RWPE2 (cell line): Measurements from ENCODE around the gene NFATC2IP.

Source experiments
- ATAC-seq: fragments of 200-7000 bp; cut with Tn5 transposase; 3 replicates; pipeline ENCODE4 v1.9.1; 2021; ENCODE audit warnings: low read depth
- DNase-seq: peaks from one replicate; pipeline ENCODE4 v3.0.0-alpha.2; 2020; ENCODE audit warnings: low spot score
- H3K27ac ChIP-seq: fragments of 450-650 bp; 2 replicates; pipeline ENCODE4 v1.5.1; 2017; ENCODE audit warnings: mild to moderate bottlenecking; ENCODE audit not compliant: poor library complexity, severe bottlenecking
- H3K27me3 ChIP-seq: fragments of 250-450 bp; sonication (Bioruptor Pico); 2 replicates; pipeline ENCODE4 v1.5.1; 2021; ENCODE audit warnings: mild to moderate bottlenecking, moderate library complexity; ENCODE audit not compliant: insufficient read depth, poor library complexity, severe bottlenecking
- H3K36me3 ChIP-seq: fragments of 250-450 bp; sonication (Bioruptor Pico); 2 replicates; pipeline ENCODE4 v1.5.1; 2020; ENCODE audit warnings: low read depth, mild to moderate bottlenecking, moderate library complexity
- H3K4me1 ChIP-seq: fragments of 250-450 bp; sonication (Bioruptor Pico); 2 replicates; pipeline ENCODE4 v1.5.1; 2021; ENCODE audit warnings: mild to moderate bottlenecking, moderate library complexity; ENCODE audit not compliant: insufficient read depth, poor library complexity, severe bottlenecking
- H3K4me3 ChIP-seq: fragments of 250-450 bp; sonication (Bioruptor Pico); 2 replicates; pipeline ENCODE4 v1.5.1; 2021; ENCODE audit warnings: mild to moderate bottlenecking, moderate library complexity; ENCODE audit not compliant: severe bottlenecking
- H3K9me3 ChIP-seq: fragments of 250-450 bp; sonication (Bioruptor Pico); 2 replicates; pipeline ENCODE4 v1.5.1; 2021; ENCODE audit warnings: mild to moderate bottlenecking, moderate library complexity; ENCODE audit not compliant: severe bottlenecking
- CTCF ChIP-seq: fragments of 450-650 bp; IDR thresholded peaks from one replicate; pipeline ENCODE4 v1.5.1; 2017; ENCODE audit warnings: mild to moderate bottlenecking, moderate library complexity; ENCODE audit not compliant: poor library complexity, severe bottlenecking

NFATC2IP gene

DNA sequence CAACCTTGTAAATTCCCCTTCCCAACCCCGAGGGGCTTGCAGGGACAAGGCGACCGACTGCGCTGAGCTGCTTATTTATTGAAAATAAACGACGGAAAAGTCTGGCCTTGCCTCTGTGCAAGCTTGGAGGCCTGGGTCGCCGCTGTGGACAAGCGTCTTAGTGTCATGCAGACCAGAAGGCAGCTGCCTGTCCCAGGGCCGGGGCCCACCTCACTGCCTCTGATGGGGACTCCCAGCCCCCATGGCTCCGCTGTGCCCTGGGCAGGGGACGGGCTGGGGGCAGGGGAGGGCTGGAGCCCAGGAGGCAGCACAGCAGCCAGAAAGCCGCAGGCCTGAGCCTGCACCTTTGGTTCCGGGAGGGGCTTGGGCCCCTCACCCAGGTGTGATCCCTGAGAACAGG lies 46.4 kb upstream of the NFATC2IP start:
- ATAC-seq (no peak), DNase-seq (no peak)
- Histone ChIP-seq H3K9me3 (no peaks in the 10 kb centered on the region), H3K27ac (no peak overlapping the region), H3K27me3 (no peaks in the 10 kb centered on the region), H3K4me3 (no peak overlapping the region), H3K4me1 (no peaks in the 10 kb centered on the region), H3K36me3 (peaks cover 6% of the 10 kb centered on the region; the same call in 1 of the 2 replicates)
- no peak for TF ChIP-seq CTCF

- no peak for TF ChIP-seq CTCF
- no peaks in the 10 kb centered on the region for H3K27me3 ChIP-seq
- H3K4me3 ChIP-seq: no peak overlapping the region
- no peak for DNase-seq
- no peak for ATAC-seq
- no peaks in the 10 kb centered on the region for H3K9me3 ChIP-seq
- H3K4me1 ChIP-seq: no peaks in the 10 kb centered on the region
- H3K27ac ChIP-seq: no peak overlapping the region
- H3K36me3 ChIP-seq: peaks cover 6% of the 10 kb centered on the region; the same call in 1 of the 2 replicates
Measured at GRCh38 chr16:28904828-28905227, 45.9 kb upstream of the NFATC2IP start.

DNA sequence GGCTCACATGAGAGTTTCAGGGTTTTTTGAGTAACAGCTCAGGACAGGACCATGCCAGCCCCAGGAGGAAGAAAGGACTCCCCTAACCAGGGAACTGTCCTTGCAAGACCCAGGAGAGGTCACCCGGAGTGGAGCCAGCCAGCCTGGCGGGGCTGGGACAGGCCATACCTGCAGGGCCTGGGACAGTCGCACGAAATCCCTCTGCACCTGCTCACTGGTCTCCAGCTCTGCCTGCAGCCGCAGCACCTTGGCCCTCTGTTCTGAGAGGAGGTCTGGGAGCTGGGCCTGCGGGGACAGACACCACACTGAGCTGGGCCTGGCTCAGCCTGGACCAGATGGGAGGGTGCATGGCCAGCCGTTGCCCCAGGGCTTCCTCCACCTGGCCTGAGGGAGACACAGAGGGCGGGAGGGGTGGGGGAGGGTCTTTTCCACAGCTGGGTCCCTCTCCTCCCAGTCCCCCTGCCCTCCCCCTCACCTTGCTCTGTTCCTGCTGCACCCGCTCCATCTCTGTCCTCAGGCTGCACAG lies 45.4 kb upstream of the NFATC2IP start:
- no peaks in the 10 kb centered on the region for H3K9me3 ChIP-seq
- TF ChIP-seq CTCF: no peak
- H3K27me3 ChIP-seq: no peaks in the 10 kb centered on the region
- no peaks in the 10 kb centered on the region for H3K4me1 ChIP-seq
- H3K36me3 ChIP-seq: peaks cover 6% of the 10 kb centered on the region; the same call in 1 of the 2 replicates
- H3K27ac ChIP-seq: no peak overlapping the region
- ATAC-seq (no peak), DNase-seq (no peak)
- no peak overlapping the region for H3K4me3 ChIP-seq

GRCh38 chr16:28905800-28906372 lies 44.9 kb upstream of the NFATC2IP start:
- TF ChIP-seq CTCF: no peak
- no peaks in the 10 kb centered on the region for H3K9me3 ChIP-seq
- H3K36me3 ChIP-seq: peaks cover 6% of the 10 kb centered on the region; the same call in 1 of the 2 replicates
- no peaks in the 10 kb centered on the region for H3K27me3 ChIP-seq
- DNase-seq (no peak), ATAC-seq (no peak)
- no peak overlapping the region for H3K4me3 ChIP-seq
- no peak overlapping the region for H3K27ac ChIP-seq
- H3K4me1 ChIP-seq: no peaks in the 10 kb centered on the region
